CD4-positive, alpha-beta T cell treated with Interleukin-6 for 4 hours (primary cell): Measurements from ENCODE around the gene WDR74.
"Not testable (repeated sequence)": the region's sequence is repeated elsewhere in the genome, so short reads cannot be mapped to it uniquely, and the experiment has no call there.

Source experiments
- DNase-seq: peaks from one replicate; pipeline ENCODE4 v3.0.0-alpha.2; 2020; ENCODE audit warnings: mixed read lengths

Gene WDR74

DNA sequence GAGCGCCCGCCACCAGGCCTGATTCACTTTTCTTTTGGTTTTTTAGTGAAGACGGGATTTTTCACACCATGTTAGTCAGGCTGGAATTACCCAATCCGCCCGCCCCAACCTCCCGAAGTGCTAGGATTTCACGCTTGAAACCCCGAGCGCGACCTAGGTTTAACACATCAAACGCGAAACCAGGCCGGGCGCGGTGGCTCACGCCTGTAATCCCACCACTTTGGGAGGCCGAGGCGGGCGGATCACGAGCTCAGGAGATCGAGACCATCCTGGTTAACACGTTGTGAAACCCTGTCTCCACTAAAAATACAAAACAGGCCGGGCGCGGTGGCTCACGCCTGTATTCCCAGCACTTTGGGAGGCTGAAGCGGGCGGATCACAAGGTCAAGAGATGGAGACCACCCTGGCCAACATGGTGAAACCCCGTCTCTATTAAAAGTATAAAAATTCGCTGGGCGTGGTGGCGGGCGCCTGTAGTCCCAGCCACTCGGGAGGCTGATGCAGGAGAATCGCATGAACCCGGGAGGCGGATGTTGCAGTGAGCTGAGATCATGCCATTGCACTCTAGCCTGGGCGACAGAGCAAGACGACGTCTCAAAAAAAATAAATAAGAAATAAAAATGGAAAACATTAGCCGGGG lies 1.5 kb upstream of the WDR74 start:
- DNase-seq, result peak; percentile 64

DNA sequence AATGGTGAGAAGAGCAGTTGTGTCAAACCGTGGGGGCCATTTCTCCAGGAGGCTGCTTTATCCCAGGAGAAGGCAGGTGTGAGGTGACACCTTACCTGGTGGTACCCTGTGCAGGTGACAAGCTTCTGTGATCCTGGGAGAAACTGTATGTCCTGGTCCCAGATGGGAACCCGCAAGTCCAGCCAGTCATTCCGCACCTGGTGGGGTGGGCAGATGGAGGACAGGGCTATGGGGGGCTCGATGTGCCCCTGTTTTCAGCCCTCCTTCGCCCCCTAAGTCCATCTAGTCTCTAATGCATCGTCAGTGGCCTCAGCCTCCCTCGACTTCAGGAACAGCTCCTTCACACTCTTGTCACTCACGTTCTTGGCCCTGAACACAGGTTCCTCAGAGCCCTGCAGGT lies 4.1 kb downstream of the WDR74 start:
- DNase-seq, result no peak

GRCh38 chr11:62832336-62833234 lies 6.8 kb downstream of the WDR74 start, which contains the start of gene TEX54:
Gene TEX54, minus strand, starts transcription at chr11:62832841.
- no peak for DNase-seq

- DNase-seq, result peak; percentile 100
These were observed 7.7 kb downstream of the WDR74 start, which contains the start of gene STX5 for GRCh38 chr11:62831520-62832335. Gene STX5, minus strand, starts transcription at chr11:62832051. Its CDS starts 808 bp downstream, at chr11:62831243.

DNA sequence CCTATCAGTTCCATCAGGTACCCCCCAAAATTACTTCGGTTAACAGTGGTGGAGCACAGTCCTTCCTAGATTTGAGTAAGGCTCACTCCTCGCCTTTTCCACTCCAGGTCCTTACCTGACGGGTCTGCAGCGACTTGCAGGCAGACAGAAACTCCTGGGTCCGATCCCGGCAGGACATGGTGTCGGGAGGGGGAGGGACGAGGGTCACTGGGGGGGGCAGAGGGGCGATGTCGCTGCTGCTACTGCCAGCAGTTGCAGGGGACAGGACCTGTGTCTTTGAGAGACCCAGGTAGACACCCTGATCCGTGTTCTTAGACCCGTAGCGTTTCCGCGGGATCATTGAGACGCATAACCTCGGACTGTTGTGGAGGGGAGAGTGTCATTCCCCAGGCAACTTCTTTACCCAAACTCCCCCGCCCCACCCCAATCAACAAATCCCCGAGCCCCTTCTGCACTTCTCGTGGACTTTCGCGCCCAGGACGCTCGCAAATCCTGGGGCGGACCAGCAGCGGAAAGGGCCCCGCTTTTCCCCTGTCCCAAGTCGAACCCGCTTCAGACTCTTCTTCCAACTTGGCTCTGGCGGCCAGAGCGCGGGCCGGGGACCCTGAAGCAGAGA lies 8.4 kb downstream of the WDR74 start:
- no peak for DNase-seq

- DNase-seq, result not testable (repeated sequence)
These were observed 11.3 kb downstream of the WDR74 start for GRCh38 chr11:62828130-62828529.

DNA sequence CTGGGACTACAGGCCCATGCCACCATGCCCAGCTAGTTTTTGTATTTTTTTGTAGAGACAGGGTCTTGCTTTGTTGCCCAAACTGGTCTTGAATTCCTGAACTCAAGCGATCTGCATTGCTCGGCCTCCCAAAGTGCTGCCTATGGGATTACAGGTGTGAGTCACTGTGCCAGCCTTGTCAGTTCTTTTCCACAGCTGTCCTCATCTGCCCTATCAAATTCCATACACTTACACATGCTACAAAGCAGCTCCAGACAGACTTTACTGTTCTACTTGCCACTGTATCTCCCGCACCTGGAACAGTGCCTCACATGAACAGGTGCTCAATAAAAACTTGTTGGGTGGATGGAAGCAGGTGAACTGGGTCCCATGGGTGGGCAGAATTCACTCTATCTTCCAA lies 15.7 kb downstream of the WDR74 start:
- no peak for DNase-seq

DNA sequence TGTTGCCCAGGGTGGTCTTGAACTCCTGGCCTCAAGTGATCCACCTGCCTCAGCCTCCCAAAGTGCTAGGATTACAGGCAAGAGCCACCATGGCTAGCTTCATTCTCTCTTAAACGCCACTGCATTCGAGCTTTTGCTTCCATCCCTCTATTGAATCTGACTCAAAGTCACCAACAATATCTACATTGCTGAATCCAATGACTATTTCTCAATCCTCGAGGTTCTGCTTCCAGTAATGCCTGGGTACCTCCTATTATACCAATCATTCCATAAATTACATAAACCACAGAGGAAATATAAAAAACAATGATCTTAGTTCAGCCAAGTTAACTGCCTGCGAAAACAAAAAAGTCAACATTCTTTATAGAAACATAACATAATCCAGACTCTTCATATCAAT lies 22.3 kb downstream of the WDR74 start:
- DNase-seq, result no peak

DNA sequence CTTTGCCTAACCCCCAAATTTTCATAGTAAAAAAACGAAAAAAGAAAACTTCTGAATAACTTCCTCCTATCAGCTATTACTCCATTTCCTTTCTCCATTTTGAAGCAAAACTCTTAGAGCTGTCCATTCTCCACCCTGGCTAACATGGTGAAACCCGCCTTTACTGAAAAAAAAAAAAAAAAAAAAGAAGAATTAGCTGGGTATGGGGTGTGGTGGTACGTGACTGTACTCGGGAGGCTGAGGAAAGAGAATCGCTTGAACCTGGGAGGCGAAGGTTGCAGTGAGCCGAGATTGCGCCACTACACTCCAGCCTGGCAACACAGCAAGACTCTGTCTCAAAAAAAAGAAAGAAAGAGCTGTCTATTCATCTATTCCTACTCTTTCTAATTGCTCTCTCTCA lies 22.8 kb downstream of the WDR74 start:
- DNase-seq, result no peak

- DNase-seq, result no peak
These were observed 27.7 kb downstream of the WDR74 start for GRCh38 chr11:62811659-62812058.

DNA sequence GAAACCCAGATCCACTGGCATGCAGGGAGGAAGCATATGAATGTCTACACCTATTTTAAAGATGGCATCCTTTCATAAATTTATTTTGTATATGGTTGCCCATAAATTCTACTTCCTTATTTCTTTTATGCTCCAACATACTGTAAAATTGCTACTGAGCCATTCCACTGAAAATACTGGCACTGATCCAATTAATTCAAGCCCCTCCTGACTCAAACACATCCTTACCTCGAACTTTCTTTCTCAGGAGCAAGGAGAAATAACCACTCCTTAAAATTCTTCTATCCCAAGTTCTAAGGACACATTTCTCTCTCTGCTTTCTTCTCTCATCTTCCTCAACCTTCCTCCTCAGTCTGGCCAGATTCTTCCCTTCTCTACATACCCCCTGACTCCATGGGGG lies 28.6 kb downstream of the WDR74 start:
- DNase-seq, result no peak

GRCh38 chr11:62806611-62807121 lies 32.7 kb downstream of the WDR74 start:
- no peak for DNase-seq

- DNase-seq, result peak; percentile 46
These were observed 33.4 kb downstream of the WDR74 start for GRCh38 chr11:62805961-62806441.

DNA sequence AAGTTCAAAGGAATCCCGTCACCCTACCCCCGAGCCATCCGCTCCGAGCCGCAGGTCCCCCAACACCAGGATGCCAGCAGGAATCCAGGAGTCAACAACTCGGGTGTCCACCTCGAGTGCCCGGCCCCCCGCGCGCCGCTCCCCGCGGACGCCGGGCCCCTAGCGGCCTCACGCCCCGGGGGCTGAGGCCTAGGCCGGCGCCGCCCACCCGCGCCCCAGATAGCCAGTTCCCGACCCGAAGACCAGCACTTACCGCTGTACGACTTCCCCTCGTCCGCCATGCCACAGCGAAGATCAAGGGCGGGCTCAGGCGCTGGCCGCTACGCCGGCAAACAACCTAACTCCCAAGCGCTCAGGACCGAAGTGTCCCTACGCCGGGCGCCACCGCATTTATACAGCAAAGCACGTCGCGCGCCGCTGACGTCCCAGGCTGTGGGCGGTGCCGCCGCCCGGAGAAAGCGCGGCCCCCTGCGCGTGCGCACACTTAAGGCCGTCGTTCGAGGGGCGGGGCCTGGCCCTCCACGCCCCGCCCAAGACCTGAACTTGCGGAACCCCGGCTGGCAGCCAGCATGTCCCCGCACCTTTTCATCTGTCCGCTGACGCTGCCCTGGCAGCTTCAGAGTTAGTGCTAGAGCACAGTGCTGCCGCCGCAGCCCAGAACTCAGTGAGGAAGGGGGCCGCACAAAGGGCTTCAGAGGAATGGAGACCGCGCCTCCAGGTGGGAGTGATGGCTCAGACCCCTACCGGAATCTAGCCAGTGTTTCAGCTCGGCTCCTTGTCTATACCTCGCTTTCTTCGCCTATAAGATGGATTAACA lies 34.1 kb downstream of the WDR74 start, which contains the start of gene NXF1:
Gene NXF1, minus strand, starts transcription at position 365 of the 817 bp plus-strand sequence. Its CDS starts 84 bp downstream, at position 281.
- peak; percentile 95 for DNase-seq

GRCh38 chr11:62804310-62805075 lies 34.9 kb downstream of the WDR74 start:
- no peak for DNase-seq

DNA sequence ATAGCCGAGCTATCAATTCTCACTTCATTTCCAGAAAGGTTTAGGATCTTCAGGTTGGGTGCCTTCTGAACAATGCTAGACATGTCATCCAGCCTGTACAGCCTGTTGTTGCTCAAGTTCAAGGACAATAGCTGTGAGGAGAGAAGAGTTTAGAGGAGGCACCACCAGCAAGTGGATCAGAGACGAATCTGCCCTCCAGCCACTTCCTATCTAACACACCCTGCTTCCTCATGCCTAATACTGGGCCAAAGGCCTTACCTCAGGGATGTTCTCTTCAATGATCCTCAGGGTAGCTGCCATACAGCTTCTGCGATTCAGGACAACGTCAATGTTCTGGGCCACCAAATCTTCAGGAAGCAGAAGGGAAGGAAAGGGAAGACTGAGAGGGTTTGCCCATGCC lies 38.3 kb downstream of the WDR74 start:
- DNase-seq, result no peak

- DNase-seq, result no peak
These were observed 39.9 kb downstream of the WDR74 start for GRCh38 chr11:62799486-62799885.

DNA sequence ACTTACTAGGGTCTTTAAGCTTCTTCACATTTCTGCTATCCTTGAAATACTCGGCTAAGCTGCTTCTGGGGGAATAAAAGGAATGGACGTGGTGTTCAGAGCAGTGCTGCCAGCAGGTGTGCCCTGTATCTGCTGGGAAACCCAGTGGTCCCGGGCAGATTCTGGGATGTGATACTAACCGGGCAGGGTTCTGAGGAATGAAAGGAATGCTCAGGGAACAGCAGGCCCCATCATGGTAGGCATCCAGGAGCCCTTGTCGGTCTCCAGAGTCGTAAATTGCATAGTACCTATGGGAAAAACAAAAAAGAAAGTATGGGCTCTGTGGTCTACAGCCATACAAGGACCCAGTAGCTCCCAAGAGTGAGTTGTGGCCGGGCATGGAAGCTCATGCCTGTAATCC lies 43.1 kb downstream of the WDR74 start:
- DNase-seq, result no peak

DNA sequence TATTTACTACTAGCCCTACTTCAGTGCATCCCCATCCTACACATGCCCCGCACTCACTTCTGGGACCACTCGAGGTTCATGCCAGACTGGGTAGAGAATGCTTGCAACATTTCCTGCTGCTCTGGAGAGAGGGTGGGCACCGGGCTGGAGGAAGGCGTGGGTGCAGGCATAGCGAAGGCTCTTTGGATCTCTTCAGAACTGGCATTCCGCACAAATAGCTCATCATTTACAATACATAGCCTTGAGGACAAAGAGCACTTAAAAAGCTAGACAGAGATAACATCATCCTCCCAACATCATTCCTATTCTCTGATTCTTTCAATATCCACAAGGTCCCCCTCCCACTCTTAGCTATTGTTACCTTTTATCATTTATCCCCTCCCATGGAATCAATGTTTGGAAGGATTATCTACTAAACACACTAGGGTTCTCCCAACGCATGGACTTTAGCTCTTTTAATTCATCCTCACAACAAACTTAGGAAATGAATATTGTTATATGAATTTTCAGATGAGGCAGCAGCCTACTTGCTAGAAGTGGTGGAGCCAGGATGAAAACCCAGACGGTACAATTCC lies 45.1 kb downstream of the WDR74 start:
- no peak for DNase-seq

GRCh38 chr11:62792202-62792575 lies 47.2 kb downstream of the WDR74 start:
- peak; percentile 27 for DNase-seq
